HG02938 (cell line): ENCODE data around the gene SEC22B.
"Not testable (repeated sequence)": the region's sequence is repeated elsewhere in the genome, so short reads cannot be mapped to it uniquely, and the experiment has no call there.

Source experiments
- ATAC-seq: cut with Tn5 transposase; IDR thresholded peaks from one replicate; pipeline ENCODE4 v1.9.1; 2021; ENCODE audit warnings: mild to moderate bottlenecking, moderate library complexity; ENCODE audit not compliant: unreplicated experiment

The SEC22B gene

GRCh38 chr1:120117371-120118177 lies 58.7 kb downstream of the SEC22B start:
- ATAC-seq, result peak; percentile 59

GRCh38 chr1:120116094-120116493 lies 60.2 kb downstream of the SEC22B start:
- ATAC-seq, result not testable (repeated sequence)

GRCh38 chr1:120113134-120113533 lies 63.2 kb downstream of the SEC22B start:
- not testable (repeated sequence) for ATAC-seq

GRCh38 chr1:120112212-120112611 lies 64.1 kb downstream of the SEC22B start:
- ATAC-seq, result not testable (repeated sequence)

DNA sequence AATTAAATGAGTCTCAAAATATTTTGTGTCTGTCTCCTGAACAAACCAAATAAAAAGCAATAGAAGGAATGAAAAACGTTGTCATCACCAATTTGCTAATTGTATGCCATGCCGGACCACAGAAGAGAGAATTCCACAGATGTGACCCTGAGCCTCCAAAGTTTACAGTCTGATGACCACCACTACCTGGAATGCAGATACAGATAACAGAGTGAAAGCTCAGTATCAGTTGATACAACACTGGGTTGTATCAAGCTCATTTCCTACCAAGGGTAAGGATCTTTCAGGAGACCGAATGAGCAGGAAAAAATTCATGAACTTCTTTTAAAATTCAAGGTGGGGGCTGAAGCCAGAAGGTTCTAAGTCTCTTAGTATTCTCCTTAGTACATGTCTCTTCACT lies 64.5 kb downstream of the SEC22B start:
- not testable (repeated sequence) for ATAC-seq

GRCh38 chr1:120111008-120111407 lies 65.3 kb downstream of the SEC22B start:
- ATAC-seq, result not testable (repeated sequence)

DNA sequence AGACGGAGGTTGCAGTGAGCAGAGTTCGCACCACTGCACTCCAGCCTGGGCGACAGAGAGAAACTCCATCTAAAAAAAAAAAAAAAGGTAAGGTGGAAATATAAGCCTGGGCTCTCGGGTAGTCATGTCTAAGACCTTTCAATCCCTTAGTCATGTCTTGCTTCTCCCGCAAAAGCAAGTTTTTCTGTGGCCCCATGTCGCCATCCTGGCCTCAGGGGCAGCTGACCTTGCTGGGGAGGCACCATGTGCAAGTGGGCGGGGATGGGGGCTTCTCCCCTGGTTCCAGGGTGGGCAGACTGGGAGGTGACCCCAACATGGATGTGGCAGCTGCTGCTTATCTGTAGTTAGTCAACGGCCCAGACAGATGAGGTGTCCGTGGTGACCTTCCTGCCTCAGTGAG lies 66.7 kb downstream of the SEC22B start:
- ATAC-seq, result not testable (repeated sequence)

DNA sequence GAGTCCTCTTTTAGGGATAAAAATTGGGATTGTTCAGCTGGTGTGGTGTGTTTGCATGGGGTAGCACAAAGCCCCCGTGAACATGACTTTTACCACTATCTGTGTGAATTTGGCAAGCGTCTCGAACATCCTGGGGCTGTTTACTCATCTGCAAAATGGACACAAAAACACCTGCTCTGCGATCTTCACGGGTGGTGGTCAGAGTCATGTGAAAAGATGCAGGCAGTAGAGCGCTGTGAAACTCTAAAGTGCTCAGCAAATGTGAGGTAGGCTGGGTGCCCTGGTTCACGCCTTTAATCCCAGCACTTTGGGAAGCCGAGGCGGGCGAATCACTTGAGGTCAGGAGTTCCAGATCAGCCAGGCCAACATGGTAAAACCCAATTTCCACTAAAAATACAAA lies 67.1 kb downstream of the SEC22B start:
- not testable (repeated sequence) for ATAC-seq

- ATAC-seq, result not testable (repeated sequence)
Measured at GRCh38 chr1:120105288-120105687, 71.0 kb downstream of the SEC22B start.

GRCh38 chr1:120103768-120104167 lies 72.6 kb downstream of the SEC22B start:
- not testable (repeated sequence) for ATAC-seq

DNA sequence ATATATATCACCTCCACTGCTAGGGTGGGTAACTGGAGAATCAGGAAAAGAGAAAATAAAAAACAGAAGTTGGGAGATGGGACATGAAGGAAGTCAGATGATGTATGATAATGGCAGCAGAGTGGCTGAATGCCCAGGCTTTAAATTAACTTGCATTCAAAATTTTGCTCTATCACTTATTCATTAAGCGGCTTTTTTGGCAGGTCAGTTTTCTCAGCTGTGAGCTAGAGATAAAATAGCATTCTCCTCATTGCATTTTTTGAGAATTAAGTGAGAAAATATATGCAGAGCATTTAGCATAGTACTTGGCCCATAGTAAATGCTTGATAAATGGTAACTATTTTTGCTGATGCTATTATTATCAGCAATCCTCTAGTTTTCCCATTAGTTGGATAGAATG lies 74.7 kb downstream of the SEC22B start:
- not testable (repeated sequence) for ATAC-seq
